IMR-90 (cell line): ENCODE results near the gene MGRN1. TPM values are rescaled to one million over a fixed set of nuclear protein-coding genes. Genes with fewer than 3 reads are reported as not detected.

Experiments used
- ATAC-seq: fragments of 200-7000 bp; cut with Tn5 transposase; 2 replicates; pipeline ENCODE4 v1.9.1; 2020; ENCODE audit warnings: low read depth, mild to moderate bottlenecking, moderate library complexity
- BruUV-seq: library from RNA; stranded (reverse); fragments of 400-500 nt; replicated peaks from 2 replicates; lab custom pipeline; 2021; lab: Mats Ljungman, UMichigan
- CTCF ChIA-PET: fragments of 300-600 bp; formaldehyde crosslinking; extraction: SDS; loops from one replicate; lab custom pipeline; 2021; ENCODE audit warnings: antibody characterized with exemption; lab: Yijun Ruan, JAX
- POLR2A ChIA-PET: fragments of 300-600 bp; sonication (Branson Sonifier 250); formaldehyde crosslinking; loops from one replicate; lab custom pipeline; 2022; ENCODE audit warnings: antibody characterized with exemption; ENCODE audit not compliant: unreplicated experiment; lab: Charles Lee
- DNase-seq: peaks from one replicate; pipeline ENCODE4 v3.0.0; 2013
- H2AFZ ChIP-seq: replicated peaks from 2 replicates; pipeline ENCODE3; 2013; ENCODE audit warnings: low read length, mild to moderate bottlenecking; ENCODE audit not compliant: poor library complexity
- H2AK5ac ChIP-seq: 2 replicates; pipeline ENCODE4 v1.6.1; 2013; ENCODE audit warnings: low read depth, low read length, inconsistent platforms
- H2AK9ac ChIP-seq: replicated peaks from 2 replicates; pipeline ENCODE3; 2013; ENCODE audit warnings: mild to moderate bottlenecking, low read depth, low read length, moderate library complexity; ENCODE audit not compliant: poor library complexity
- H2BK120ac ChIP-seq: 2 replicates; pipeline ENCODE4 v1.6.1; 2013; ENCODE audit warnings: low read depth, low read length, inconsistent platforms
- H2BK15ac ChIP-seq: 3 replicates; pipeline ENCODE4 v1.6.1; 2013; ENCODE audit warnings: low read depth, low read length, inconsistent platforms
- H2BK20ac ChIP-seq: 2 replicates; pipeline ENCODE4 v1.6.1; 2013; ENCODE audit warnings: low read depth, mild to moderate bottlenecking, inconsistent platforms, low read length, moderate library complexity
- H2BK5ac ChIP-seq: 2 replicates; pipeline ENCODE4 v1.6.1; 2013; ENCODE audit warnings: mild to moderate bottlenecking, low read depth, low read length, inconsistent platforms; ENCODE audit not compliant: poor library complexity, severe bottlenecking
- H3K14ac ChIP-seq: replicated peaks from 2 replicates; pipeline ENCODE4 v1.6.1; 2013; ENCODE audit warnings: low read depth, low read length, inconsistent platforms
- H3K18ac ChIP-seq: 2 replicates; pipeline ENCODE4 v1.6.1; 2013; ENCODE audit warnings: low read depth, low read length, control low read depth
- H3K23ac ChIP-seq: 2 replicates; pipeline ENCODE4 v1.6.1; 2013; ENCODE audit warnings: low read depth, low read length, inconsistent platforms
- H3K27ac ChIP-seq: 2 replicates; pipeline ENCODE4 v1.5.1; 2013; ENCODE audit warnings: mild to moderate bottlenecking, control low read depth, low read length; ENCODE audit not compliant: insufficient read depth
- H3K27me3 ChIP-seq: 2 replicates; pipeline ENCODE4 v1.6.1; 2013; ENCODE audit warnings: low read length; ENCODE audit not compliant: control insufficient read depth, insufficient read depth
- H3K36me3 ChIP-seq: 2 replicates; pipeline ENCODE4 v1.6.1; 2013; ENCODE audit warnings: low read length, mixed read lengths; ENCODE audit not compliant: control insufficient read depth, insufficient read depth
- H3K4ac ChIP-seq: 2 replicates; pipeline ENCODE4 v1.6.1; 2013; ENCODE audit warnings: low read depth, low read length, inconsistent platforms
- H3K4me1 ChIP-seq: 2 replicates; pipeline ENCODE4 v1.6.1; 2013; ENCODE audit warnings: low read length, mixed read lengths; ENCODE audit not compliant: control insufficient read depth, insufficient read depth
- H3K4me2 ChIP-seq: 2 replicates; pipeline ENCODE4 v1.6.1; 2013; ENCODE audit warnings: low read depth, mild to moderate bottlenecking, control low read depth, low read length, moderate library complexity
- H3K4me3 ChIP-seq: 2 replicates; pipeline ENCODE4 v1.5.1; 2013; ENCODE audit warnings: low read depth, mild to moderate bottlenecking, control low read depth, low read length, moderate library complexity; ENCODE audit not compliant: insufficient read depth
- H3K56ac ChIP-seq: 2 replicates; pipeline ENCODE4 v1.6.1; 2013; ENCODE audit warnings: low read length, inconsistent platforms; ENCODE audit not compliant: insufficient read depth; ENCODE audit errors: extremely low read depth
- H3K79me1 ChIP-seq, 2 experiments: 2 replicates each; pipeline ENCODE4 v1.6.1; 2013; ENCODE audit warnings: low read length in 2 of 2, inconsistent platforms in 1 of 2, low read depth in 1 of 2
- H3K9ac ChIP-seq: 2 replicates; pipeline ENCODE4 v1.6.1; 2013; ENCODE audit warnings: low read depth, low read length, control low read depth
- H3K9me1 ChIP-seq: 2 replicates; pipeline ENCODE4 v1.6.1; 2013; ENCODE audit warnings: low read length, inconsistent platforms; ENCODE audit not compliant: insufficient read depth
- H3K9me3 ChIP-seq: 2 replicates; pipeline ENCODE4 v1.6.1; 2013; ENCODE audit warnings: low read length; ENCODE audit not compliant: control insufficient read depth, insufficient read depth
- H4K20me1 ChIP-seq: 2 replicates; pipeline ENCODE4 v1.6.1; 2013; ENCODE audit warnings: low read length, inconsistent platforms; ENCODE audit not compliant: insufficient read depth
- H4K5ac ChIP-seq: 2 replicates; pipeline ENCODE4 v1.6.1; 2013; ENCODE audit warnings: mild to moderate bottlenecking, low read depth, low read length, control low read depth
- H4K8ac ChIP-seq, 2 experiments: 2 replicates each; pipeline ENCODE4 v1.6.1; 2013; ENCODE audit warnings: low read depth in 2 of 2, low read length in 2 of 2, control low read depth in 1 of 2, inconsistent platforms in 1 of 2
- H4K91ac ChIP-seq: 2 replicates; pipeline ENCODE4 v1.6.1; 2013; ENCODE audit warnings: low read depth, low read length, inconsistent platforms; ENCODE audit not compliant: insufficient read depth
- FOS ChIP-seq: fragments of 150-350 bp; IDR thresholded peaks from 2 replicates; pipeline ENCODE4 v1.6.1; 2016; ENCODE audit warnings: low read depth, low read length
- MAFK ChIP-seq: IDR thresholded peaks from 2 replicates; pipeline ENCODE4 v1.6.1; 2012; ENCODE audit warnings: low read depth, low read length, improper control_type of control experiment
- MXI1 ChIP-seq: IDR thresholded peaks from 2 replicates; pipeline ENCODE4 v1.6.1; 2012; ENCODE audit warnings: low read depth, mild to moderate bottlenecking, low read length, moderate library complexity, borderline replicate concordance
- POLR2A ChIP-seq: IDR thresholded peaks from 2 replicates; pipeline ENCODE4 v1.6.1; 2012; ENCODE audit warnings: mild to moderate bottlenecking, low read depth, low read length
- RCOR1 ChIP-seq: IDR thresholded peaks from 2 replicates; pipeline ENCODE4 v1.6.1; 2012; ENCODE audit warnings: mild to moderate bottlenecking, low read length, improper control_type of control experiment; ENCODE audit not compliant: insufficient replicate concordance
- WGBS, 2 experiments: methylation state at CpG; one replicate each; pipeline versions ENCODE4 v1.1.5 to v1.1.7; 2013; ENCODE audit warnings: missing lambda C conversion rate in 2 of 2; ENCODE audit not compliant: insufficient read length in 1 of 2; ENCODE audit errors: extremely low coverage in 2 of 2; 5-methylcytosine and 5-hydroxymethylcytosine counted together
- dilution Hi-C: fragments of 300-500 bp; cut with HindIII; formaldehyde crosslinking; loops from one replicate; pipeline ENCODE4 v1.14.3; 2018; ENCODE audit warnings: low sequenced_read_pairs; ENCODE audit not compliant: unreplicated experiment
- in situ Hi-C: fragments of 300-500 bp; cut with MboI; formaldehyde crosslinking; loops from 3 replicates; pipeline ENCODE4 v1.14.3; 2019; ENCODE audit warnings: low sequenced_read_pairs, inconsistent platforms, mixed read lengths
- intact Hi-C: fragments of 100-400 bp; cut with micrococcal nuclease; formaldehyde crosslinking; loops from 2 replicates; pipeline ENCODE4 v1.10.0; 2022
- polyA plus RNA-seq, 3 experiments: library from polyadenylated mRNA; depleted of rRNA; stranded (reverse); fragments of >200 nt; gene quantifications; 2 replicates each; pipeline ENCODE4 v1.2.3, GENCODE V29; 2012; ENCODE audit warnings: low replicate concordance in 1 of 3
- total RNA-seq: library from RNA; depleted of rRNA; stranded (reverse); fragments of >200 nt; gene quantifications from 2 replicates; pipeline ENCODE4 v1.2.3, GENCODE V29; 2012

MGRN1 gene
- total and polyA plus RNA-seq, 2 of the 4 experiments (the other 2 are of a cell fraction): 11.7 to 32.7 TPM

GRCh38 chr16:4639899-4640509 is 15.4 kb downstream of the MGRN1 start:
- Histone ChIP-seq H2BK120ac (no peak overlapping the region), H3K56ac (no peak overlapping the region; the same call in 1 of the 2 replicates), H2AFZ (no peak overlapping the region), H2AK5ac (no peak overlapping the region), H3K4me3 (no peak overlapping the region), H2BK5ac (no peak overlapping the region), H4K91ac (no peak overlapping the region), H3K9ac (no peak overlapping the region), H4K20me1 (peaks cover 85% of the 10 kb centered on the region), H4K8ac (no peak overlapping the region), H3K9me1 (peaks cover 23% of the 10 kb centered on the region), H3K23ac (no peak overlapping the region), H3K14ac (no peak overlapping the region), H3K36me3 (peaks cover 12% of the 10 kb centered on the region; the same call in 1 of the 2 replicates), H3K79me1 (peaks cover 15 to 79% of the 10 kb centered on the region in 2 experiments), H4K5ac (no peak overlapping the region), H3K4me2 (no peak overlapping the region), H3K18ac (no peak overlapping the region), H3K4me1 (peaks cover 2% of the 10 kb centered on the region; the same call in 1 of the 2 replicates), H3K27me3 (no peaks in the 10 kb centered on the region), H2BK15ac (no peak overlapping the region), H3K9me3 (no peaks in the 10 kb centered on the region), H3K4ac (no peak overlapping the region), H2BK20ac (no peak overlapping the region), H3K27ac (no peak overlapping the region), H2AK9ac (no peak overlapping the region)
- TF ChIP-seq MXI1 (no peak), POLR2A (no peak), RCOR1 (no peak), FOS (no peak), MAFK (no peak)
- ChIA-PET CTCF (no interaction called here), POLR2A (no interaction called here)
- 87% methylated on average over 19 of the region's 27 CpGs; no CpG with 5 or more reads in 1 of the 2 experiments for WGBS, 2 experiments
- BruUV-seq: no TSS peak
- ATAC-seq (peak; percentile 38; the same call in 1 of the 2 replicates), DNase-seq (no peak)
- intact Hi-C loops: no loop called here
- dilution Hi-C loops: no loop called here
- in situ Hi-C loops: no loop called here
